HG02798 (cell line): ENCODE data around the gene PHRF1.

Experiments
- ATAC-seq: cut with Tn5 transposase; IDR thresholded peaks from one replicate; pipeline ENCODE4 v1.9.1; 2021; ENCODE audit warnings: mild to moderate bottlenecking; ENCODE audit not compliant: unreplicated experiment, poor library complexity

PHRF1 gene

DNA sequence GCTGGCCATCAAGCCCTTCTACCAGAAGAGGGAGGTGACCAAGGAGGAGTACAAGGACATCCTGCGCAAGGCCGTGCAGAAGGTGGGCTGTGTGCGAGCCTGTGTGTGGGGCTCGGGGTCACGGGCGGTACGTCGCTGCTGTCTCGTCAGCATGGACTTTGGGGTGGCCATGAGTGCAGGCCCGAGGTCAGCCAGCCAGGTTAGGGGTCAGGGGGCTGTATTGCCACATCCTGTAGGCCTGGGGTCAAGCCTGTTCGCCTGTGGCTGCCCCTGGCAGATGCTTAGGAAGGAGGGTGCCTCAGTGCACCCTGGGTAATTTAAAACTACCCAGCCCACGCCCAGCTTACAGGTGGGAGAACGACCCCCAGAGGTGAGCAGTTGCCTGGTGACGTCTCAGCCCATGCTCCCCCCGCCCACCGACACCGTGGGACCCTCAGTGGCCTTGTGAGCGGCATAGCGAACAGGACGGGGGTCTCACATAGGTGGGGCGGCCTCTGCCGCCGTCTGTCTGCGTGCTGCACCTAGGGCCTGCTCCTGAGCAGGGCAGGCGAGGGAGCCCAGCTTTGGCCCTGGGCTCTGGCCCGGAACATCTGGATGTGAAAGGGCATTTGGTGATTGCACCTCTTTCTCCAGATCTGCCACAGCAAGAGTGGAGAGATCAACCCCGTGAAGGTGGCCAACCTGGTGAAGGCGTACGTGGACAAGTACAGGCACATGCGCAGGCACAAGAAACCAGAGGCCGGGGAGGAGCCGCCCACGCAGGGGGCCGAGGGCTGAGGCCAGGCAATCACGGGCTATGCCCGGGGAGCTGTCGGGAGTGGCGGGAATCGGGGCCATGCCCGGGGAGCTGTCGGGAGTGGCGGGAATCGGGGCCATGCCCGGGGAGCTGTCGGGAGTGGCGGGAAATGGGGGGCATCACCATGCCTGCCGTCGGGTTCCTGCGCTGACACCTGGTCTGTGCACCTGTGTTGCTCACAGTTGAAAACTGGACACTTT lies 35.0 kb downstream of the PHRF1 start:
- ATAC-seq = no peak

- ATAC-seq = no peak
These were observed 36.1 kb downstream of the PHRF1 start for GRCh38 chr11:612201-612960.

DNA sequence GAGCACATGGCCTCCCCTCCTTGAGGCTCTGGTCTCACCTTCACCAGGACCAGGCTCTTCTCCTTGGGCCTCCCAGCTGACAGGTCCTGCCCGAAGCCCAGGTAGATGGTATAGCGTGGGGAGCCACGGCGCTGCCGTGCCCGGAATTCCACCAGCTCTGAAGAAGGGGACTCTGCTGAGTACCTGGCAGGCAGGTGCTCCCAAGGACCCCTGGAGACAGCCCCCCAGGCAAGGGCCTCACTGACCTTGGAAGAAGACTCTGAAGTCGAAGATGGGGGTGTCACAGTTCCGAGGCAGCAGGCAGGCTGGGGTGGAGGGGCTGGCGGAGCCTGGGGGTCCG lies 36.7 kb downstream of the PHRF1 start:
- no peak for ATAC-seq

DNA sequence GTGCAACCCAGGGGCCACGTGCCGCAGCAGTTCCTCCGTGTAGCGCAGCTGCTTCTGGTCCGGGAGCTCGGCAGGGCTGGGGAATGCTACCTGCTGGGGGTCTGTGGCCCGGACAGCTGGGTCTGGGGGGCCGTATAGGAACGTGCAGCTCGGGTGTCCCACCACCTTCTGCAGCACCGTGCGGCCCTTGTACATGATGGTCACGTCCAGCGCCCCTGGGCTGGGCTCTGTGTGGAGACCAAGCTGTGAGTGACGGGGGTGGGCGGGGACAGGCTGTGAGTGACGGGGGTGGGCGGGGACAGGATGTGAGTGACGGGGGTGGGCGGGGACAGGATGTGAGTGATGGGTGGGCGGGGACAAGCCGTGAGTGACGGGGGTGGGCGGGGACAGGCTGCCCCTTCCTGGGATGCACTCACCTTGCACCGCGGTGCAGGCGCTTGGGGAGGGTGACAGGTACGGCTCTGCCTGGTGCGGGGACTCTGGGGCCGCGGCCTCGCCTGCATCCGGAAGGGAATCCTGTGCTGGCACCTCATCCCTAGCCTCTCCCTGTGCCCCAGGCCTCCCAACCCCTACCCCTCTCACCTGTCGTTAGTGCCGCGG lies 37.2 kb downstream of the PHRF1 start:
- ATAC-seq = no peak

GRCh38 chr11:614021-614622 lies 37.9 kb downstream of the PHRF1 start:
- ATAC-seq = no peak

DNA sequence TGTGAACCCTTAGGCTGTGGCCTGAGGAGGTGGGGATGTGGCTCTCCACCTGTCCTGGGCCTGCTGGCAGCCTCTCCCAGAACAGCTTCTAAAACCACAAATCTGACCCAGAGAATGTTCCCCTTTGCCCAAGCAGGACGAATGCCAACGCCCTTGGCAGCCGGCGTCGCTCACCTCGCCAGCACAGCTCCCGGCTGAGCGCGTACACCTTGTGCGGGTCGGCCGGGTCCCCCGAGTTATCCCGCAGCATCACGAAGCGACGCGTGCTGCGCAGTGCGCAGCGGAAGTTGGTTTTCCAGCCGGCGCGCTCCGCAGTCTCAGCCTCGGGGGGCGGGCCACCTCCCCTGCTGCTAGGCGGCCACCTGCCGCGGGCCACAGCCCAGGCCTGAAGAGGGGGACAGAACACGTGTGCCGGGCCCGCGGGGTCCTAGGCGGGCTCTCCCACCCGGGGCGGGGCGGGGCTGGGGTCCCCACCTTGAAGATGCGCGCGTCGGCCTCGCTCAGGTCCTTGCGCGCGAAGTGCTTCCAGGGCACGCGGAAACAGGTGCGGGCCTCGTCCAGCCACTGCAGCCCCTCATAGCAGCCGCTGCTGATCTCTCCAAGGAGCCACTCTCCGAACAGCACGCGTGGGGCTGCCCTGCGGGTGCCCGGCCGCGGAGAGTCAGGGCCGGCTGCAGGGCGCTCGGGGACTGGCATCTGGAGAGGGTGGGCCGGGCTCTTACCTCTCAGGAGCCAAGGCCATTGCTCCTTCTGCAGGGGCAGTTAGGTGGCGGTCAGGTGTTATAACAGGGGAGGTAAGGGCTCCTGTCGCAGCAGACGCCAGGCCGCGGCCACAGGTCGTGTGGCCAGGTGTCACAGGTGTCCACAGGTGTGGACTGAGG lies 38.6 kb downstream of the PHRF1 start:
- ATAC-seq = peak; percentile 2

- peak; percentile 77 for ATAC-seq
These were observed 39.4 kb downstream of the PHRF1 start, which contains the start of gene IRF7 for GRCh38 chr11:615504-616319. IRF7 (minus strand) TSS chr11:615950; CDS start chr11:615364, 586 bp downstream.

GRCh38 chr11:616320-617198 lies 40.3 kb downstream of the PHRF1 start:
- ATAC-seq = no peak

DNA sequence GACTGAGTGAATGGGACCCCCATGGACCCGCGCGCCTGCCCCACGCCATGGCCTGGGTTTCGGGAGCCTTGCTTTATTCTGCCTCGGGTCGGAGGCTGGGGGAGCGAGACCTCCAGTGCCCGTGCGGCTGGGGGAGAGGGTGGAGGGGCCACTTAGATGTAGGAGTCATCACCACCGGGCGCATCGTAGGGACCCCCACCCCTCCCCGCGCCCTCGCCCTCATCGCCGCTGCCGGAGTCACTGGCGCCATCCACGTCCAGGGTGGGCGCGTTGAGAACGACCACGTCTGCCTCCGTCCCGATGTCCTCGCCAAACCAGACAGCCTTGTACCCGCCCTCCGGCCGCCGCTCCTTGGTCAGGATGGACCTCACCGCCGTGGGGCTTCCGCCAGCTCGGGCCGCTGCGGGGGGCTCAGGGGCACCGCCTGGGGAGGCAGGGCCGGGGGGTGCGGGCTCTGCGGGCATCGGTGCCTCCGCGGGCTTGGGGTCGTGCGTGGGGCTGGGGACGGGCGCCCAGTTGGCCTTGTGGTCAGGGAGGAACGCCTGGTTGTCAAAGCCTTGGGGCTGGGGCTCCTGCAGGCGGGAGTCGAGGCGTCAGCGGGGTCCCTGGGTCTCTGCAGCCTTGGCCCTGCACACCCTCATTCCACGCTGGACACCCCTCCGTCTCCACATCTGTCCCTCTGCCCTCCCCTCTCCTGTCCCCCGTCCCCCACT lies 41.1 kb downstream of the PHRF1 start:
- no peak for ATAC-seq

DNA sequence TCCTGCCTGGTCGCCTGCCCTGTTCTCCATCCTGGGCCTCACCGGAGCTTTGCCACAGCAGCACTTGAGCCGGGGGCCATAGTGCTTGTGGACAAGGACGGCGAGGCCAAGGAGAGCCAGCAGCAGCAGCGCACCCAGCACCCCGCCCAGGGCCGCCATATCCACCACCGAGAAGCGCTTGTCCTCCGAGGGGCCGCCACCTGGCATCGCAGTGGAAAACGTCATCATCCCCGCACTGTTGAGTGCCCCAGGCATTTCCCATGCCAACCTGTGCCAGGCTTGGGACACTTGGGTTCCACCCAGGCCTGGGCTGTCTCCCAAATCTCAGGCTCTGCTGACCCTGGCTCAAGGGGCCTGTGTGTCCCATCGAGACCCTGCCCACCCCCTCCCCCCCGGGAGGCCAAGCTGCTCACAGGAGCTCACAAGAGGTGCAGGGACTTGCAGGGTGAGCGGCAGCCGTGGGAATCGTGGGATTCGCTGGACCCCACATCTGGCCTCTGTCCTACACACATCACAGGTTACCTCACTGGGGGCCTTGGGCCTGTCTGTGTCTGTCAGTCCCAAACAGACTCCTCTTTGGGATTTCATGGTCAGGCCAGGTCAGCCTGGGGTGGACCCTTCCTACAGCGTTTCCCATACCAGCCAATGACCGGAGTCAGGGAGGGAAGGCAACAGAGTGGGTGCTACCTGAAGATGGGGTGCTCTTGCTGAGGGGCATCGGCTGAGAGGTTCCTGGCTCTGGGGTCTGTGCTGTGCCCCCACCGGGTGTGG lies 41.8 kb downstream of the PHRF1 start:
- ATAC-seq = no peak

DNA sequence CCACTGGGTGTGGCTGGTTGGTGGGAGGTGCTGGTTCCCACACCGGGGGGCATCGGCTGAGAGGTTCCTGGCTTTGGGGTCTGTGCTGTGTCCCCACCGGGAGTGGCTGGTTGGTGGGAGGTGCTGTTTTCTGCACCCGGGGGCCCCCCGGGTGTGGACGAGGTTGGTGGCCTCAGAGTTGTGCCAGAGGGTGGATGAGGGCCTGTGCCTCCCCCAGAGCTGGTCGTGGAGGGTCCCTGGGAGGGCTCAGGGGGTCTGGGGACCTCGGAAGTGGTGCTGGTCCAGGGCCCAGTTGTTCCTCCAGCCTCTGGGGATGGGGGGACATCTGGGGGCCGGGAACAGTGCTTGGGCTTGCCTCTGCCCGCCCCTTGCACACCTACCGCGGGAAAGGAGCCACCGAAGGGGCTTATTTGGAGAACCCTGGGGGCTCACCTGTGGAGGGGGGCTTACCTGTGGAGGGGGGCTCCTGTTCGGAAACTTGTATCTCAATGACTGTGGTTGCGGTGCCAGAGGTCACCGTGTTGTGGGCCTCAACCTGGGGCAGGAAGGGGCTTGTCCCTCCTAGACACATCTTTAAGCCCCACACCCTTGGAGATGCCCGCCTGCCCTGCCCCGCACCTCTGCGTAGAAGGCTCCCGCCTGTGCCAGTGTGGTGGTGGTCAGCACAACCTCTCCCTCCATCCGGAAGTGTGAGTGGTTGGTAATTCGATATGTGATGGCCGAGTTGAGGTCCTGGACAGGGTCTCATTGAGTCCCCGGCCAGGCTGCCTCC lies 42.8 kb downstream of the PHRF1 start:
- ATAC-seq = no peak

- no peak for ATAC-seq
These were observed 43.4 kb downstream of the PHRF1 start for GRCh38 chr11:619628-620050.

- ATAC-seq = no peak
These were observed 43.9 kb downstream of the PHRF1 start for GRCh38 chr11:620201-620600.

DNA sequence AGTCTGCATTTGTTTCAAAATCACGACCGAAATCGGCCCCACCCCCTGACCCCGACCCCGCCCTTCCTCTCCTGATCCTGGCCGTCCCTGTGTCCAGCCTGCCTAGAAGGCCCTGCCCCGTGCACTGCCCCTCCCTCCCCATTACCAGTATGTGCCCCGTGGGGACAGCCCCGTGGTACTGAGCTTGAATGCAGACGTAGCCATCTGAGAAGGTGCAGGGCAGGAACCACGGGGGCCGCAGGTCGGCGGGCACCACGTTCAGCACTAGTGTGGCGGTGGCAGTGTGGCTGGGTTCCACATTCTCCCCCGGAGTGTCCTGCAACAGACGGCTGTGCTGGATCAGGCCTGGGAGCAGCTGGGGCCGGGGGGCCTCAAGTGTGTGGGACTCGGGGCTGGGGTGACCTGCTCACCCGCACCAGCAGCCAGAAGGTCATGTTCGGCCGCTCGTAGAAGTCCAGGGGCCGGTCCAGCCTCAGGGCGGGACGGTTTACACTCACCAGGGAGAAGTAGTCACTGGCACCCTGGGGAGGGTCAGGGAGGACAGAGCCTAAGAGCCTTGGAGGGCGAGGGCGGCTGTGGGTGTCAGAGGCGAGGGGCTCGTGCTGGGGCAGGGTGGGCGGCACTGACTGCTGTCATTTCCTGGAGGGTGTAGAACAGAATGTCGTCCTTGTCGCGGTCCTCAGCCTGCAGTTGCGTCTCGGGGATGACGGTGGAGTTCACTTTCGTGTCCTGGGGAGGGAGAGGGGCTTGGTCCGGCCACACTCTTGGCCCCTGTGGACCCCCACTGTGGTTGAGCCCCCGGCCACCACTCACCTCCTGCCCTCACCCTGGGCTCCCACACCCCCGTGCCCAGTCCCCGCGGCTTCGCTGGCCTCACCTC lies 44.9 kb downstream of the PHRF1 start:
- no peak for ATAC-seq

- no peak for ATAC-seq
These were observed 45.6 kb downstream of the PHRF1 start for GRCh38 chr11:621838-622237.
